ENCODE data around the gene GET3.

Gene GET3

DNA sequence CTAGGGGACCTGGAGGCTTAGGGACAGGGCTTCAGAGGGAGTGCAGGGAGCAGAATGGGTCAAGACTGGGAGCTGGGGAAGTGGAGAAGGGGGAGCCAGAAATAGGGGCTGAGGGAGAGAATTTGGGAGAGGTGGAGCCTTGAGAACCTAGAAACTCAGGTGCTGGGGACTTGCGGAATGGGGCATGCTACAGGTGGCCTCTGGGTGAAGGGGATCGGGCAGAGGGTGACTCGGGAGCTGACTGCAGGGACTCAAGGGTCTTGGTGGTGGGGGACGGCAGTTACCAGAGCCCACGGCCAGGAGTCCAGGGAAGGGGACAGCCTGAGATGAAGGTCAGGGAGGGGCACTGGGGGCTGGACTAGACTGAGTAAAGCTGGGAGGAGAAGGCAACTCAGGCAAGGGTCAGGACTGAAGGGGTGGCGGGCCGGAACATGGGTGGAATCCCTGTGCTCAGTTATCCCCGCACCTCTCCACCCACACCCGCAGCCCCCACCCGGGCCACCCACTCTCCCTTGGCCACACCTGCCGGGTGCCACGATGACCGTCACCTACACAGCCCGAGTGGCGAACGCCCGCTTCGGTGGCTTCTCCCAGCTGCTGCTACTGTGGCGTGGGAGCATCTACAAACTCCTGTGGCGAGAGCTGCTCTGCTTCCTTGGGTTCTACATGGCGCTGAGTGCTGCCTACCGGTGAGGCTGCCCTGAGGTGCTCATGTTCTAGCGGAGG is 14.9 kb downstream of the GET3 start:
- no peak for DNase-seq (ENCODE audit: low spot score)

DNA sequence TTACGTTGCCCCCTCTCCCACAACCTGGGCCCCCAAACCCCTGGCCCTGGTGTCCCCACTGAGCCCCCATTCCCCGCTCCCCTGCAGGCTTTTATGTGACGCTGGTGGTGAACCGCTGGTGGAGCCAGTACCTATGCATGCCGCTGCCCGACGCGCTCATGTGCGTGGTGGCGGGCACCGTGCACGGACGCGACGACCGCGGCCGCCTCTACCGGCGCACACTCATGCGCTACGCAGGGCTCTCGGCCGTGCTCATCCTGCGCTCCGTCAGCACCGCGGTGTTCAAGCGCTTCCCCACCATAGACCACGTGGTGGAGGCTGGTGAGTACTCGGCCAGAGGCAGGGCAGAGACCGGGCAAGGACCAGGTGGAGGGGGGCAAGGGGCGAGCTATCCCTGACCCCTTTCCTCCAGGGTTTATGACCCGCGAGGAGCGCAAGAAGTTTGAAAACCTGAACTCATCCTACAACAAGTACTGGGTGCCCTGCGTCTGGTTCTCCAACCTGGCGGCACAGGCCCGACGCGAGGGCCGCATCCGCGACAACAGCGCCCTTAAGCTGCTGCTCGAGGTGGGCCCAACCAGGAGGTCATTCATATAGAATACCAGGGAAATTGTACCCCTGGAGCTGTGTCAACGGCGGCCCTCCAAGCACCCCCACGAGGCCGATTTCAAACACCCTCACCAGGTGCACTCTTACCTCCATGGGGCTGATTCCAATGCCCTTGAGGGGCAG is 17.3 kb downstream of the GET3 start:
- DNase-seq (ENCODE audit: low spot score) = no peak

DNA sequence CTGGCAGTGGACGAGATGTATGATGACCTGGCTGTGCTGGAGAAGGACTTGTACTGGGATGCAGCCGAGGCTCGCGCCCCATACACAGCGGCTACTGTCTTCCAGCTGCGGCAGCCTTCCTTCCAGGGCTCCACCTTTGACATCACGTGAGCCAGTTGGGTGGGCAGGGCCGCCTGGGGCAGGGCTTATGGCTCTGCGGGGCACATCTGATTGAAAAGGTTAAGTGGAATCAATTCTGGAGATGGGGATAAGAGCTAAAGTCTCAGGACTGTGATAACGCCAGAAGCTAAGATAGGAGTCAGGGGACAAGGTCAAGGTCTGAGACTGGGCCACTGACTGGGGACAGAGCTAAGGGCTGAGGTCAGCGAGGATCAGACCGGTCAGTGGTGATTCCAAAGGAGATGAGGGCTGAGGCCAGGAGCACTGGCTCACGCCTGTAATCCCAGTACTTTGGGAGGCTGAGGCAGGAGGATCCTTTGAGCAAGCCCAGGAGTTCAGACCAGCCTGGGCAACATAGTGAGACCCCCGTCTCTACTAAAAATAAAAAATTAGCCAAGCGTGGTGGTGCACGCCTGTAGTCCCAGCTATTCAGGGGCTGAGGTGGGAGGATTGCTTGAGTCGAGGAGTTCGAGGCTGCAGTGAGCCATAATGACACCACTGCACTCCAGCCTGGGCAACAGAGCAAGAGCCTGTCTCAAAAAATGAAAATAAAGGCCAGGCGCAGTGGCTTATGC is 19.0 kb downstream of the GET3 start:
- no peak for DNase-seq (ENCODE audit: low spot score)

DNA sequence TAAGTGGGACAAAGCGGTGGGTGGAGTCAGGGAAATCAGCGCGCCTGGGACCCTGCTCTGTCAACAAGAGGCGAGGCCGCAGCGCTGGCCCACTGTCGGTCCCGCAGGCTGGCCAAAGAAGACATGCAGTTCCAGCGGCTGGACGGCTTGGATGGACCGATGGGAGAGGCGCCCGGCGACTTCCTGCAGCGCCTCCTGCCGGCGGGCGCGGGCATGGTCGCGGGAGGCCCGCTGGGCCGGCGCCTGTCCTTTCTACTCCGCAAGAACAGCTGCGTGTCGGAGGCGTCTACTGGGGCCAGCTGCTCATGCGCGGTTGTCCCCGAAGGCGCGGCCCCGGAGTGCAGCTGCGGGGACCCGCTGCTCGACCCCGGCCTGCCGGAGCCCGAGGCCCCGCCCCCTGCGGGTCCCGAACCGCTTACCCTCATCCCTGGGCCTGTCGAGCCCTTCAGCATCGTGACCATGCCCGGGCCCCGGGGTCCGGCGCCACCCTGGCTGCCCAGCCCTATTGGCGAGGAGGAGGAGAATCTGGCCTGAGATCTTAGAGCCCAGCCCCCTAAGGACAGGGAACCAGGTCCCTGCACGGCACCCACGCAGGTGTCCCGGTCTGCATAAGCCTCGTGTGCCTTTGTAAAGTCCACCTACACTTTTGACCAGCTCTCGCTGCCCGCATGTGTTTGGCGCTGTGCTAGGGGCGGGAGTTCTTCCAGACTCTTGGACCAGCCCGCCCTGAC is 20.4 kb downstream of the GET3 start:
- peak; percentile 85 for DNase-seq (ENCODE audit: low spot score)

DNA sequence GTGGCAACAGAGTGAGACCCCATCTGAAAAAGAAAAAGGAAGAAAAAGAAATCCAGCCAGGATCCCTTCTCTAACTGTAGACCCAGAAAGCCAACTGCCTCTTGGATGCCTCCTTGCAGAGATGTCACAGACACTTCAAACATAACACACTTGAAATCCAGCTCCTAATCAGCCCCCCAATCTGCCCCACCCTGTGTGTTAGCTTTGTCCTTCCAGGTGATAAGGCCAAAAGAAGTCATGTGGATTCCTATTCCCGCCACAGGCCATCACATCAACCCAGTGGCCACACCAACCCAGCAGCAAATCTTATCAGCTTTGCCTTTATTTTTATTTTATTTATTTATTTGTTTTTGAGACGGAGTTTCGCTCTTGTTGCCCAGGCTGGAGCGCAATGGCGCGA is 22.4 kb downstream of the GET3 start:
- DNase-seq (ENCODE audit: low spot score) = no peak

- no peak for DNase-seq (ENCODE audit: low spot score)
These were observed 25.8 kb downstream of the GET3 start for GRCh38 chr19:12763100-12763499.

GRCh38 chr19:12764698-12765097 is 27.4 kb downstream of the GET3 start:
- no peak for DNase-seq (ENCODE audit: low spot score)

- peak; percentile 91 for DNase-seq (ENCODE audit: low spot score)
These were observed 28.8 kb downstream of the GET3 start for GRCh38 chr19:12766051-12766521.

GRCh38 chr19:12767150-12767549 is 29.9 kb downstream of the GET3 start:
- DNase-seq (ENCODE audit: low spot score) = no peak

DNA sequence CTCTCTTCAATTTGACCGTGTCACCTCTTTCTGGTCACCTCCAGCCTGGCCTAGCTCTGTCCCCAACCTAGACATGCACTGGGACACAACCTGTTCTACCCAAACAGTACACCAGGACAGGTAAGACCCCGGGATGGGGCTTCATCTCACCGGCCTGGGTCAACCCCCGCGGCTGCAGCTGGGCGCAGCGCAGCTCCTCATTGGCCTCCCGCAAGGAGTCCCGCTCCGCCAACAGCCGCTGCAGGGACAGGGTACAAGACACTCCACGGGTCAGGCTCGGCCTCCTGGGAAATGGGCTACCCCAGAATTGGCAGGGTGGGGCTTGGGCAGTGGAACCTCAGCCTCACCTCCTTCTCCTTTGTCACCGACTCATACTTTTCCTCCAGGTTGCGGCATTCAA is 30.4 kb downstream of the GET3 start:
- no peak for DNase-seq (ENCODE audit: low spot score)

DNA sequence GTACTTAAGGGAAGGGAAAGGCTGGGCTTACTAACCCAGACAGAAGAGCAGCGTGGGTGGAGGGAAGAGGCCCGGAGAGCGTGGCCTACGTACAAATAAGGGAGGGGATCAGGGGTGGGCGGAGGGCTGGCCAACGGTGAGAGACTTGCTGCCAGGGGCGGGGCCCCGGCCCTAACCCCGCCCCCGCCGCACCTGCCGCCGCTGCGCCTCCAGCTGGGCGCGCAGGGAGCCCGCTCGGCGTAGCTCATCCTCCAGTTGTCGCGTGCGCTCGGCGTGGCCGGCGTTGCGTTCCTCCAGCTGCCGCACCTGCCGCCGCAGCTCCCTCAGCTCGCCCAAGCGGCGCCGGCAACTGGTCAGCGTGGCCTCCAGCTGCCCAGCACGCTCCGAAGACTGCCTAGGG is 32.4 kb downstream of the GET3 start:
- DNase-seq (ENCODE audit: low spot score) = no peak

GRCh38 chr19:12770922-12771321 is 33.6 kb downstream of the GET3 start:
- DNase-seq (ENCODE audit: low spot score) = no peak

DNA sequence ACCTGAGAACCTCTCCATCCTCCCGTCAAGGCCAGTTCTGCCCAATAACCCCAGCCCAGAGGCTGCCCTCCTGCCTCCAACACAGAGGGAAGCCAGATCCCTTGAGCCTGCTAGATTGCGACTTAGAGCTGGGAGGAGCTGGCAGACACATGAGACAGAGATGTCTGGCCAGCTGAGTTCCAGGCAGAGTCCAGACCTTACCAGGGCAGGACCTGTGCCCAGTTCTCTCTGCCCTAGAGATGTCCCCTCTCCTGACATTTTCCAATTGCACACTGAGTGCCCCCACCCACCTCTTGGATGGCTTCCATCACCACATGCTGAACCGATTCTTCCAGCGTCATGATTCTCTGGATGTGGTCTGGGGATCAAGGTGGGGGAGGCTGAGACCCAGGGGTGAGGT is 35.0 kb downstream of the GET3 start:
- no peak for DNase-seq (ENCODE audit: low spot score)

- no peak for DNase-seq (ENCODE audit: low spot score)
These were observed 36.3 kb downstream of the GET3 start for GRCh38 chr19:12773571-12773970.

DNA sequence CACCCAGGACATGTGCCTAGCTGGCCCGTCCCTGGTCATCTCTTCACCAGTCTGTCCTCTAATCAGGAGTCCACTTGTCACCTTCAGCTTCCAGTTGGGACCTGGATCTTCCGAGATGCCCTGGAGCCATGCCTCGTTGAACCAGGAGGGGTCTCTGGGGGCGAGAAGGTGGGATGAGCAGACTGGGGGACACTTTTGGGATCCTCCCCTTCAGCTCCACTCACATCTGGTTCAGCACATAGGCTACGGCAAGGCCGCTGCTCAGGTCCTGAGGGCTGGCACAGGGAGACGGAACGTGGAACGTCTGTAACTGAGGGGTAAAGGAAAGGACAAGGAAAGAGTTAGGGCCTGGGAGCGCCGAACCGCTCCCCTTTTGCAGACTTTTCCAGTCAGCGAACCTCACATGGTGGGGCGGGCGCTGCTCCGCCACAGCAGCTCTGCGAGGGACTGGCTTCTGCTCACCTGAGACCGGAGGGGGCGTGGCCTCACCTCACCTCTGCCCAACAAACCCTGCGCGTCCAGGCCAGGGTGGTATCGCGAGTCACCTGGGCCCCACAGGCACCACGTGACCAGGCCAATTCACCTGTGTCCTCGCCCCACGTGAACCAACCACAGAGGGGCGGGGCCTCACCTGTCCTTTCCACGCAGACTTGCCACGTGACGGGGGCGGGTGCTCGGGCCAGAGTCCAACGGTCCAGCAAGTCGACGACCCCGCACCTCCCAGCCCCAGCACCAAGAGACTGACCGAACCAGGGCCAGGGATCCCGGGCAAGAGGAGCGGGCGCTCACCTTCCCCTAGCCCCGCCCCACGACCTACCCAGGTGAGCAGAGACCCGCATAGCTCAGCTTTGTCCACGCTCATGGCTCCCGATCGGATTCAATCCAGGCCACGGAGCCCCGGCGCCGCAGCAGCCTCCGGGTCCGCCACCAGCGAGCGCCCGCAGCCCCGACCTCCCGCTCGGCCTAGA is 37.6 kb downstream of the GET3 start, which contains the start of gene HOOK2:
TSS of gene HOOK2 (minus strand) at position 965 of the 968 bp plus-strand sequence. CDS start at position 862, 103 bp downstream.
- DNase-seq (ENCODE audit: low spot score) = no peak

DNA sequence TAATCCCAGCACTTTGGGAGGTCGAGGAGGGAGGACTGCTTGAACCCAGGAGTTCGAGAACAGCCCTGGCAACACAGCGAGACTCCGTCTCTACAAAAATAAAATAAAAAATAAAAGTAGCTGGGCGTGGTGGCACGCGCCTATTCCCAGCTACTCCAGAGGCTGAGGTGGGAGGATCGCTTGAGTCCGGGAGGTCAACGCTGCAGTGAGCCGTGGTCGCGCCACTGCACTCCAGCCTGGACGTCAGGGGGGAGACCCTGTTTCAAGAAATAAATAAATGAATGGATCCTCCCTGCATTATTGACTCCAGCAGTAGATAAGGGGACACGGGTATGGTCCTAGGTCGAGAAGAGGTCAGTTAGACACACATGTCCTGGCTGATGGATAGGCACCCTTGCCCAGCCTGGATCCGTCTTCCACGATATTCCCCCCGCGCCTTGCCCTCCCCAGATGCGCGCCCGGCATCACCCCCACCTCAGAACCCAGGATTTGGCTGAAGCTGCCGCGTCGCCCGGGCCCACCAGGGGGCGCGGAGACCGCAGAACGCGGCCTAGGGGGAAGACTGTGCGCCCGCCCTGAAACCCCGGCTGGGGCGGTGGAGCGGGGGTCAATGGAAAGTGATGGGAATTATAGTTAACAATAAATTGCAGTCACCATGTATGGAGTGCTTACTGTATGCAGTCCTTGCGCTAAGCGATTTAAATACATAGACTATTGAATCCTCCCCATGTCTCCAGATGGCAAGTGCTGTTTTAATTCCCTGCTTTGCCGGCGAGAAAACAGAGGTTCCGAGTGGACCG is 40.1 kb downstream of the GET3 start:
- DNase-seq (ENCODE audit: low spot score) = peak; percentile 82

GRCh38 chr19:12778017-12778904 is 41.0 kb downstream of the GET3 start:
- peak; percentile 67 for DNase-seq (ENCODE audit: low spot score)

GRCh38 chr19:12778905-12779161 is 41.5 kb downstream of the GET3 start:
- DNase-seq (ENCODE audit: low spot score) = no peak
